SK-N-SH (cell line): Measurements from ENCODE around the gene AP3S2.

Experiments
- CHD2 ChIP-seq: fragments of 150-350 bp; IDR thresholded peaks from 2 replicates; pipeline ENCODE4 v1.6.1; 2018; ENCODE audit warnings: low read length; ENCODE audit not compliant: partially characterized antibody
- CTCF ChIP-seq: fragments of 200-600 bp; sonication (generic); IDR thresholded peaks from 2 replicates; pipeline ENCODE4 v1.6.1; 2017; ENCODE audit warnings: antibody characterized with exemption, mild to moderate bottlenecking, moderate library complexity
- ELF1 ChIP-seq: IDR thresholded peaks from 2 replicates; pipeline ENCODE4 v1.4.0; 2012
- FOXJ3 ChIP-seq: sonication (generic); formaldehyde crosslinking; IDR thresholded peaks from 2 replicates; pipeline ENCODE4 v1.5.1; 2020; ENCODE audit warnings: mild to moderate bottlenecking, missing genetic modification reagents
- GABPA ChIP-seq: IDR thresholded peaks from 2 replicates; pipeline ENCODE4 v1.4.0; 2012; ENCODE audit warnings: low read depth, mild to moderate bottlenecking
- POLR2AphosphoS5 ChIP-seq: IDR thresholded peaks from 2 replicates; pipeline ENCODE4 v1.6.1; 2012; ENCODE audit warnings: low read depth, low read length
- REST ChIP-seq: IDR thresholded peaks from 2 replicates; pipeline ENCODE4 v1.6.1; 2012; ENCODE audit warnings: mild to moderate bottlenecking, low read depth, low read length, moderate library complexity
- SIN3A ChIP-seq: IDR thresholded peaks from 2 replicates; pipeline ENCODE4 v1.6.1; 2012; ENCODE audit warnings: low read depth, mild to moderate bottlenecking, low read length, moderate library complexity, borderline replicate concordance
- SMC3 ChIP-seq: IDR thresholded peaks from 2 replicates; pipeline ENCODE4 v1.6.1; 2012; ENCODE audit warnings: low read depth, low read length, improper control_type of control experiment
- TAF1 ChIP-seq: IDR thresholded peaks from 2 replicates; pipeline ENCODE4 v1.6.1; 2012; ENCODE audit warnings: low read depth, mild to moderate bottlenecking, low read length, moderate library complexity, borderline replicate concordance

- TF ChIP-seq CTCF: no peak
- no peak for TF ChIP-seq REST
- no peak for TF ChIP-seq TAF1
- TF ChIP-seq SMC3: no peak
- TF ChIP-seq POLR2AphosphoS5: no peak
- no peak for TF ChIP-seq FOXJ3 (CRISPR knock-in tag)
- TF ChIP-seq SIN3A: no peak
- TF ChIP-seq ELF1: no peak
- no peak for TF ChIP-seq GABPA
- TF ChIP-seq CHD2: no peak
These were observed 111.7 kb downstream of the AP3S2 start for GRCh38 chr15:89781891-89782618.
